ENCODE results near the gene TCF7L1. TPM values are rescaled to one million over a fixed set of nuclear protein-coding genes. Genes with fewer than 3 reads are reported as not detected.

TCF7L1 gene
- total RNA-seq, 6 experiments from 2014 or later, result 1.2 to 8.8 (median 3.7) TPM

GRCh38 chr2:85169581-85169980, 36.4 kb downstream of the TCF7L1 start:
- H3K9me3 ChIP-seq, result no peaks in the 10 kb centered on the region
- H3K4me1 ChIP-seq, result peaks cover 0 to under 1% (median 0%) of the 10 kb centered on the region in 4 donors
- intact Hi-C loops (cut with DNase I), result no loop called here
- H3K27me3 ChIP-seq, result no peaks in the 10 kb centered on the region
- H3K36me3 ChIP-seq, result no peaks in the 10 kb centered on the region
- H3K4me3 ChIP-seq, result no peak overlapping the region
- DNase-seq, result no peak
- TF ChIP-seq POLR2A (IDR thresholded peaks at IDR 0.05) (no peak), CTCF (IDR thresholded peaks at IDR 0.05) (no peak)
- no peak overlapping the region for H3K27ac ChIP-seq
- 88% methylated on average over 3 of the region's 3 CpGs for WGBS (ENCODE audit: insufficient coverage, low coverage, low lambda C conversion rate, missing lambda C conversion rate)
- no peak for ATAC-seq

GRCh38 chr2:85170938-85171475, 37.8 kb downstream of the TCF7L1 start:
- Histone ChIP-seq H3K9me3 (no peaks in the 10 kb centered on the region), H3K36me3 (no peaks in the 10 kb centered on the region), H3K27ac (no peak overlapping the region), H3K4me1 (peaks cover 3 to 12% (median 7%) of the 10 kb centered on the region in 4 donors), H3K27me3 (no peaks in the 10 kb centered on the region), H3K4me3 (no peak overlapping the region)
- WGBS (ENCODE audit: insufficient coverage, low coverage, low lambda C conversion rate, missing lambda C conversion rate), result 86% methylated on average over 6 of the region's 6 CpGs
- no peak for ATAC-seq
- TF ChIP-seq POLR2A (IDR thresholded peaks at IDR 0.05) (no peak), CTCF (IDR thresholded peaks at IDR 0.05) (no peak)
- intact Hi-C loops (cut with DNase I), result no loop called here
- DNase-seq, result no peak

- Histone ChIP-seq H3K27me3 (no peaks in the 10 kb centered on the region), H3K27ac (no peak overlapping the region), H3K9me3 (no peaks in the 10 kb centered on the region), H3K36me3 (no peaks in the 10 kb centered on the region), H3K4me3 (no peak overlapping the region), H3K4me1 (peaks cover 3 to 19% (median 9%) of the 10 kb centered on the region in 4 donors)
- WGBS (ENCODE audit: insufficient coverage, low coverage, low lambda C conversion rate, missing lambda C conversion rate), result 78% methylated on average over 6 of the region's 10 CpGs
- intact Hi-C loops (cut with DNase I), result no loop called here
- ATAC-seq (no peak), DNase-seq (no peak)
- TF ChIP-seq CTCF (IDR thresholded peaks at IDR 0.05), result no peak
- TF ChIP-seq POLR2A (IDR thresholded peaks at IDR 0.05), result no peak
Measured at GRCh38 chr2:85171916-85172315, 38.7 kb downstream of the TCF7L1 start.

- WGBS (ENCODE audit: insufficient coverage, low coverage, low lambda C conversion rate, missing lambda C conversion rate), result 87% methylated on average over 9 of the region's 9 CpGs
- Histone ChIP-seq H3K9me3 (no peaks in the 10 kb centered on the region), H3K4me3 (no peak overlapping the region), H3K36me3 (no peaks in the 10 kb centered on the region), H3K27me3 (no peaks in the 10 kb centered on the region), H3K27ac (no peak overlapping the region), H3K4me1 (peaks cover 3 to 19% (median 9%) of the 10 kb centered on the region in 4 donors)
- TF ChIP-seq CTCF (IDR thresholded peaks at IDR 0.05) (no peak), POLR2A (IDR thresholded peaks at IDR 0.05) (no peak)
- DNase-seq (no peak), ATAC-seq (no peak)
- intact Hi-C loops (cut with DNase I), result no loop called here
Measured at GRCh38 chr2:85173909-85174308, 40.7 kb downstream of the TCF7L1 start.

All from right lobe of liver (tissue), 6 donors.